Measurements from ENCODE around the gene HPRT1. TPM values are rescaled to one million over a fixed set of nuclear protein-coding genes. Genes with fewer than 3 reads are reported as not detected.

The HPRT1 gene
- total RNA-seq, 1 donor from 2014 or later, result 19.4 TPM

DNA sequence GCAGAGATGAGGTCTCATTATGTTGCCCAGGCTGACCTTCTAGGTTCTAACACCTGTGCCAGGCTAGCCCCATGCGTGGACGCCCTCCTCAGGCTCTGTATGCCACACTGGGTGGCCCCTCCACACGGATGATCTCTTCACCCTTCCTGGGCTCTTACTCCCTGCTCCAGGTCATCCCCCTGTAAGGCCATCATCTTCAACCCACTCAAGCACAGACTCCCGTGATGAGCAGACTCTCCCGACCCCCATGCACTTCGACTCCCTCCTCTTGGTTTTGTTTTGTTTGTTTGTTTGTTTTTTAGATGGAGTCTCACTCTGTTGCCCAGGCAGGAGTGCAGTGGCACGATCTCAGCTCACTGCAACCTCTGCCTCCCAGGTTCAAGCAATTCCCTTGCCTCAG is 70.9 kb downstream of the HPRT1 start:
- intact Hi-C loops (cut with micrococcal nuclease), result loop anchor here (10.0 kb wide), 1 partner anchor 64 kb away; no protein-coding TSS in a partner anchor
- H3K4me3 ChIP-seq, result no peak overlapping the region
- no peaks in the 10 kb centered on the region for H3K27me3 ChIP-seq (ENCODE audit: low read depth)
- no peak for DNase-seq
- TF ChIP-seq, protein P1, sequence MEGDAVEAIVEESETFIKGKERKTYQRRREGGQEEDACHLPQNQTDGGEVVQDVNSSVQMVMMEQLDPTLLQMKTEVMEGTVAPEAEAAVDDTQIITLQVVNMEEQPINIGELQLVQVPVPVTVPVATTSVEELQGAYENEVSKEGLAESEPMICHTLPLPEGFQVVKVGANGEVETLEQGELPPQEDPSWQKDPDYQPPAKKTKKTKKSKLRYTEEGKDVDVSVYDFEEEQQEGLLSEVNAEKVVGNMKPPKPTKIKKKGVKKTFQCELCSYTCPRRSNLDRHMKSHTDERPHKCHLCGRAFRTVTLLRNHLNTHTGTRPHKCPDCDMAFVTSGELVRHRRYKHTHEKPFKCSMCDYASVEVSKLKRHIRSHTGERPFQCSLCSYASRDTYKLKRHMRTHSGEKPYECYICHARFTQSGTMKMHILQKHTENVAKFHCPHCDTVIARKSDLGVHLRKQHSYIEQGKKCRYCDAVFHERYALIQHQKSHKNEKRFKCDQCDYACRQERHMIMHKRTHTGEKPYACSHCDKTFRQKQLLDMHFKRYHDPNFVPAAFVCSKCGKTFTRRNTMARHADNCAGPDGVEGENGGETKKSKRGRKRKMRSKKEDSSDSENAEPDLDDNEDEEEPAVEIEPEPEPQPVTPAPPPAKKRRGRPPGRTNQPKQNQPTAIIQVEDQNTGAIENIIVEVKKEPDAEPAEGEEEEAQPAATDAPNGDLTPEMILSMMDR (IDR thresholded peaks at IDR 0.05; ENCODE audit: borderline replicate concordance), result no peak
- no peaks in the 10 kb centered on the region for H3K4me1 ChIP-seq
- no peak overlapping the region for H3K27ac ChIP-seq (replicated peaks)
- H3K36me3 ChIP-seq, result no peaks in the 10 kb centered on the region
- no peaks in the 10 kb centered on the region for H3K9me3 ChIP-seq (replicated peaks)

DNA sequence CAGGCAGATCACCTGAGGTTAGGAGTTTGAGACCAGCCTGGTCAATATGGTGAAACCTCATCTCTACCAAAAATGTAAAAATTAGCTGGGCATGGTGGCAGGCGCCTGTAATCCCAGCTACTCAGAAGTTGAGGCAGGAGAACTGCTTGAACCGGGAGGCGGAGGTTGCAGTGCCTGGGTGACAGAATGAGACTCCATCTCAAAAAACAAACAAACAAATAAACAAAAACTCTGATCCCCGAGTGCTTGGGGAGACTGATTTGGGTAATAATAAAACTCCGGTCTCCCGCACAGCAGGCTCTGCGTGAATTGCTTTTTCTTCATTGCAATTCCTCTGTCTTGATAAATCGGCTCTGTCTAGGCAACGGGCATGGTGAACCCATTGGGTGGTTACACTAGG is 73.4 kb downstream of the HPRT1 start:
- no peaks in the 10 kb centered on the region for H3K9me3 ChIP-seq (replicated peaks)
- intact Hi-C loops (cut with micrococcal nuclease), result loop anchor here (10.0 kb wide), 1 partner anchor 61 kb away; no protein-coding TSS in a partner anchor
- TF ChIP-seq, protein P1 (IDR thresholded peaks at IDR 0.05; ENCODE audit: borderline replicate concordance), result no peak
- peaks cover 13% of the 10 kb centered on the region for H3K4me1 ChIP-seq
- H3K36me3 ChIP-seq, result no peaks in the 10 kb centered on the region
- H3K27me3 ChIP-seq (ENCODE audit: low read depth), result no peaks in the 10 kb centered on the region
- H3K27ac ChIP-seq (replicated peaks), result no peak overlapping the region
- no peak overlapping the region for H3K4me3 ChIP-seq
- DNase-seq, result no peak

DNA sequence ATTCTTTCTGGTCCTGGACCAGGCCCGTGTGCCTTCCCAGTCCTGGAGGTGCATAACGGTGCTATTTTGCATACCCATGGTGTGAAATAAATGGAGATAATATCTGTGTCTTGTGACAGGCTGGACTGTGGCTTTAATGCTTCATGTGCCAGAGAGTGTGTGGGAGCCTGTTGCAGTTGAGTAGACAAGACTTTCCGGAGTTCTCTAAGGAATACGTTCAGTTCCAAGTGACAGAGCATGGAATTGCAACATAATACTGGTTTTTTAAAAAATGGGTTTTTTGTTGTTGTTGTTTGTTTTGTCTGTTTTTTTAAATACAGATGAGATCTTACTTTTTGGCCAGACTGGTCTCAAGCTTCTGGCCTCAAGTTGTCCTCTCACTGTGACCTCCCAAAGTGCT is 74.0 kb downstream of the HPRT1 start:
- intact Hi-C loops (cut with micrococcal nuclease), result loop anchor here (10.0 kb wide), 1 partner anchor 61 kb away; no protein-coding TSS in a partner anchor
- Histone ChIP-seq H3K27me3 (ENCODE audit: low read depth) (no peaks in the 10 kb centered on the region), H3K4me3 (no peak overlapping the region), H3K4me1 (peaks cover 13% of the 10 kb centered on the region), H3K9me3 (replicated peaks) (no peaks in the 10 kb centered on the region), H3K36me3 (no peaks in the 10 kb centered on the region), H3K27ac (replicated peaks) (no peak overlapping the region)
- no peak for DNase-seq
- TF ChIP-seq, protein P1 (IDR thresholded peaks at IDR 0.05; ENCODE audit: borderline replicate concordance), result no peak

DNA sequence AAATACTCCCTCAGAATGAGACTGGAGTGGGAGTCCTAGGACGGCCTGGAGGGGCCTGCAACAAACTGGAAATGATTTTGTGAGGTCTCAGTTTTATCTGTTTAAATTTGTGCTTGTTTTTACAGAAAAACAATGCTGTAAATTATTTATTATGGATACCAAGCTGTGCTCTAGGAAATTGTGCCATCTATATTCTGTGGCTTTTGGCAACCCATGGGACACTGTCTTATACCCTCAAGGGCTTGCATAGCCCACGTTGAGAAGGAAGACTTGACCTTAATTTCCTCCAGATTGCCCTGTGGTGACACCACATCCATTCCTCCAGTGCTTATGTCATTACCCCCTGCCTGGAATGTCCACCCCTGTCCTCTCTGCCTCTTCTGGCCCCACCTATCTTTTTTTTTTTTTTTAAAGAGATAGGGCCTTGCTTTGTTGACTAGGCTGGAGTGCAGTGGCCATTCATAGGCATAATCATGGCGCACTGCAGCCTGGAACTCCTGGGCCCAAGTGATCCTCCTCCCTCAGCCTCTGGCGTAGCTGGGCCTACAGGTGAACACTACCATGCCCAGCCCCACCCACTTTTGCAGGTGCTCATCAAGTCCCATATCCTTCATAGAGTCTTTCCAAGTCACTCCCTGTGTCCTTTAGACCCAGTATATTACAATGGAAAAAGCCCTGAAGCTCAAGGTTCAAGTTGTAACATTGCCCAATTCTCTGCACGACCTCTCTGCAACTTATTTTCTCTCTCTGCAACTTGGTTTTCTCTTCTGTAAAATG is 77.4 kb downstream of the HPRT1 start:
- H3K36me3 ChIP-seq, result no peaks in the 10 kb centered on the region
- no peak for DNase-seq
- H3K4me3 ChIP-seq, result no peak overlapping the region
- TF ChIP-seq, protein P1 (IDR thresholded peaks at IDR 0.05; ENCODE audit: borderline replicate concordance), result no peak
- H3K27me3 ChIP-seq (ENCODE audit: low read depth), result no peaks in the 10 kb centered on the region
- intact Hi-C loops (cut with micrococcal nuclease), result loop anchor here (10.0 kb wide), 1 partner anchor 57 kb away; no protein-coding TSS in a partner anchor
- no peaks in the 10 kb centered on the region for H3K9me3 ChIP-seq (replicated peaks)
- peak overlapping the region; percentile 73 for H3K27ac ChIP-seq (replicated peaks)
- peaks cover 13% of the 10 kb centered on the region for H3K4me1 ChIP-seq

DNA sequence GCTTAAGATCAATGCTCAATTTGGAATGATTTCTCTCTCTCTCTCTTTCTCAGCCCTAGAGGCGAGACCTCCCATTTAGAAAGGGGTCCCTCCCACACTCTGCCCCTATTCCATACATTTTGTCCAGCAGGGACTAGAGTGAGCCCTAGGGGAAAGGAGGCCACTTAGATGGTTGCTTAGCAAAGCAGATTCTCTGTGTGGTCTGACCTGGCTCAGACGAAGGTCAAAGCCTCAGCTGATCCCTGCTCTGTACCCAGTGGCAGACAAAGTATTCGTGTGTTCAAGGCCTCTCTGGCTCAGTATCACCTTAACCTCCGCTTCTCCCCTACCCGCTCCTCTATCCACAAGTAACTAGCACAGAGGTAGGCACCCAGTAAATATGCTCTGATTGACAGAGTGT is 78.4 kb downstream of the HPRT1 start:
- H3K27ac ChIP-seq (replicated peaks), result peak overlapping the region; percentile 27

More for the DNA sequence above, 78.4 kb downstream of the HPRT1 start:
- H3K4me3 ChIP-seq, result no peak overlapping the region
- peaks cover 13% of the 10 kb centered on the region for H3K4me1 ChIP-seq
- DNase-seq, result no peak
- intact Hi-C loops (cut with micrococcal nuclease), result loop anchor here (10.0 kb wide), 1 partner anchor 56 kb away; no protein-coding TSS in a partner anchor
- no peaks in the 10 kb centered on the region for H3K9me3 ChIP-seq (replicated peaks)
- TF ChIP-seq, protein P1 (IDR thresholded peaks at IDR 0.05; ENCODE audit: borderline replicate concordance), result no peak
- no peaks in the 10 kb centered on the region for H3K27me3 ChIP-seq (ENCODE audit: low read depth)
- no peaks in the 10 kb centered on the region for H3K36me3 ChIP-seq

Measured in left ventricle myocardium inferior (tissue), 1 donor.